OCI-LY3 (cell line): Measurements from ENCODE around the gene ABLIM3.

Experiments used
- H2AFZ ChIP-seq: fragments of 200-600, 300-600 bp; shearing (Covaris generic); 2 replicates; pipeline ENCODE4 v1.6.0; 2014; ENCODE audit warnings: antibody characterized with exemption, low read depth, low read length
- H3K27ac ChIP-seq: fragments of 200-600, 300-600 bp; sonication (generic); 2 replicates; pipeline ENCODE4 v1.5.1; 2014; ENCODE audit warnings: mild to moderate bottlenecking, low read length, moderate library complexity, mixed read lengths
- H3K27me3 ChIP-seq: fragments of 200-600, 300-600 bp; sonication (generic); 2 replicates; pipeline ENCODE4 v1.6.1; 2014; ENCODE audit warnings: low read depth, low read length, mixed read lengths
- H3K36me3 ChIP-seq: fragments of 200-600, 300-600 bp; sonication (generic); replicated peaks from 2 replicates; pipeline ENCODE3; 2014; ENCODE audit warnings: low read depth, low read length, mixed read lengths
- H3K4me1 ChIP-seq: fragments of 300-600, 200-600 bp; sonication (generic); 2 replicates; pipeline ENCODE4 v1.6.1; 2014; ENCODE audit warnings: low read length, mixed read lengths
- H3K4me2 ChIP-seq: fragments of 200-600, 300-600 bp; sonication (generic); 2 replicates; pipeline ENCODE4 v1.6.1; 2014; ENCODE audit warnings: low read length, mixed read lengths
- H3K4me3 ChIP-seq: fragments of 300-600, 200-600 bp; sonication (generic); 2 replicates; pipeline ENCODE4 v1.5.1; 2014; ENCODE audit warnings: antibody characterized with exemption, mild to moderate bottlenecking, low read length, moderate library complexity
- H3K79me2 ChIP-seq: fragments of 300-600, 200-600 bp; shearing (Covaris generic); 2 replicates; pipeline ENCODE4 v1.6.1; 2014; ENCODE audit warnings: mild to moderate bottlenecking, low read length, mixed read lengths
- H3K9ac ChIP-seq: fragments of 300-600, 200-600 bp; shearing (Covaris generic); 2 replicates; pipeline ENCODE4 v1.6.0; 2014; ENCODE audit warnings: mild to moderate bottlenecking, low read length, moderate library complexity
- H3K9me3 ChIP-seq: fragments of 200-600, 300-600 bp; shearing (Covaris generic); 2 replicates; pipeline ENCODE4 v1.6.1; 2014; ENCODE audit warnings: low read length, mixed read lengths; ENCODE audit not compliant: insufficient read depth
- H4K20me1 ChIP-seq: fragments of 200-600, 300-600 bp; sonication (generic); 2 replicates; pipeline ENCODE4 v1.6.1; 2016; ENCODE audit warnings: low read length, mixed read lengths; ENCODE audit not compliant: insufficient read depth
- EZH2phosphoT487 ChIP-seq: fragments of 200-600 bp; shearing (Covaris generic); IDR thresholded peaks from 2 replicates; pipeline ENCODE4 v1.6.1; 2018; ENCODE audit warnings: antibody characterized with exemption, mixed run types, low read depth
- TF ChIP-seq, protein P1 (sequence below): fragments of 200-600, 300-600 bp; sonication (generic); IDR thresholded peaks from 2 replicates; pipeline ENCODE4 v1.5.1; 2014; ENCODE audit warnings: antibody characterized with exemption, low read length, low read depth

Gene ABLIM3

DNA sequence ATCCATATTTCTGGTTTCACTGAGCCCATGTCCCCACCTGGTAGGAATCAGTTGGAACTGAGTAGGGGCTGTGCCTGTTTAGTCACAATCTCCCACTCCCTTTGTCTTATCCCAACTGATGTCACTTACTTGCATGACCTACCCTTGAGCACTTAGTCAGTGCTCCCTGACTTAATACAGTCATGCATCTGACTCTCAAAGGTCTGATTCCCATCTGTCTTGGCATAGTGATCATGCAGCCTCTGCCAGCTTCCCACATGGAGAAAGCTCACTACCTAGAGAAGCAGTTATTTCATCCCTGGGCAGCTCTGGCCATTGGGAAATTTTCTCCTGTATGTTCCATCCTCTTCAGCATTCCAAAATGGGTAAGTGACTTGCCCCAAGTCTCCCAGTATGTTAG lies 24.8 kb downstream of the ABLIM3 start:
- H3K9me3 ChIP-seq, result no peaks in the 10 kb centered on the region
- no peak overlapping the region for H3K4me2 ChIP-seq
- peaks cover 8% of the 10 kb centered on the region for H3K27me3 ChIP-seq
- no peaks in the 10 kb centered on the region for H4K20me1 ChIP-seq
- H3K79me2 ChIP-seq, result no peaks in the 10 kb centered on the region
- no peak overlapping the region for H3K27ac ChIP-seq
- H3K9ac ChIP-seq, result no peak overlapping the region
- H2AFZ ChIP-seq, result no peak overlapping the region
- peaks cover 10% of the 10 kb centered on the region for H3K4me1 ChIP-seq
- no peaks in the 10 kb centered on the region for H3K36me3 ChIP-seq
- no peak overlapping the region for H3K4me3 ChIP-seq
- TF ChIP-seq, protein P1, sequence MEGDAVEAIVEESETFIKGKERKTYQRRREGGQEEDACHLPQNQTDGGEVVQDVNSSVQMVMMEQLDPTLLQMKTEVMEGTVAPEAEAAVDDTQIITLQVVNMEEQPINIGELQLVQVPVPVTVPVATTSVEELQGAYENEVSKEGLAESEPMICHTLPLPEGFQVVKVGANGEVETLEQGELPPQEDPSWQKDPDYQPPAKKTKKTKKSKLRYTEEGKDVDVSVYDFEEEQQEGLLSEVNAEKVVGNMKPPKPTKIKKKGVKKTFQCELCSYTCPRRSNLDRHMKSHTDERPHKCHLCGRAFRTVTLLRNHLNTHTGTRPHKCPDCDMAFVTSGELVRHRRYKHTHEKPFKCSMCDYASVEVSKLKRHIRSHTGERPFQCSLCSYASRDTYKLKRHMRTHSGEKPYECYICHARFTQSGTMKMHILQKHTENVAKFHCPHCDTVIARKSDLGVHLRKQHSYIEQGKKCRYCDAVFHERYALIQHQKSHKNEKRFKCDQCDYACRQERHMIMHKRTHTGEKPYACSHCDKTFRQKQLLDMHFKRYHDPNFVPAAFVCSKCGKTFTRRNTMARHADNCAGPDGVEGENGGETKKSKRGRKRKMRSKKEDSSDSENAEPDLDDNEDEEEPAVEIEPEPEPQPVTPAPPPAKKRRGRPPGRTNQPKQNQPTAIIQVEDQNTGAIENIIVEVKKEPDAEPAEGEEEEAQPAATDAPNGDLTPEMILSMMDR, result no peak
- TF ChIP-seq EZH2phosphoT487, result no peak

DNA sequence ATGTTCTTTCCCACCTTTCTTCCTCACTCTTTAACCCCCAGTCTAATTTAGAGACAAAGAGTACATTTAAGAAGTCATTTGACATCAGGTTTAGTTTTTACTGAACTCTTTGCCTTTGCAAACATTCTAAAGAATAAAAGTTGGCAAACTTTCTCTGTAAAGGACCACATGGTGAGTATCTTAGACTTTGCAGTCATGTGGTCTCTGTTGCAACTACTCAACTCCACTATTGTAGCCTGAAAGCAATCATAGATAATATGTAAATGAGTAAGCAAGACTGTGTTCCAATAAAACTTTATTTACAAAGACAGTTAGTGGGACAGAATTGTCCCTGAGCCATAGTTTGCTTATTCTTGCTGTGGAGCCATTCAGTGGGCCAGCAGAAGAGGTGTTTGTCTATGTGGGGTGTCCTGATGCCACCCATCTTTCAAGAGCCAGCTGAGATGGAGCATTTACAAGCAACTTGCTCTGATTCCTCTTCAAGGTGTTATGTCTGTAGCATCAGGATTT lies 25.4 kb downstream of the ABLIM3 start:
- TF ChIP-seq, protein P1, result no peak
- no peak for TF ChIP-seq EZH2phosphoT487
- Histone ChIP-seq H4K20me1 (no peaks in the 10 kb centered on the region), H3K4me1 (peaks cover 10% of the 10 kb centered on the region), H3K36me3 (no peaks in the 10 kb centered on the region), H3K9ac (no peak overlapping the region), H3K79me2 (no peaks in the 10 kb centered on the region), H2AFZ (no peak overlapping the region), H3K27ac (no peak overlapping the region), H3K27me3 (peaks cover 8% of the 10 kb centered on the region), H3K4me3 (no peak overlapping the region), H3K4me2 (no peak overlapping the region), H3K9me3 (no peaks in the 10 kb centered on the region)

DNA sequence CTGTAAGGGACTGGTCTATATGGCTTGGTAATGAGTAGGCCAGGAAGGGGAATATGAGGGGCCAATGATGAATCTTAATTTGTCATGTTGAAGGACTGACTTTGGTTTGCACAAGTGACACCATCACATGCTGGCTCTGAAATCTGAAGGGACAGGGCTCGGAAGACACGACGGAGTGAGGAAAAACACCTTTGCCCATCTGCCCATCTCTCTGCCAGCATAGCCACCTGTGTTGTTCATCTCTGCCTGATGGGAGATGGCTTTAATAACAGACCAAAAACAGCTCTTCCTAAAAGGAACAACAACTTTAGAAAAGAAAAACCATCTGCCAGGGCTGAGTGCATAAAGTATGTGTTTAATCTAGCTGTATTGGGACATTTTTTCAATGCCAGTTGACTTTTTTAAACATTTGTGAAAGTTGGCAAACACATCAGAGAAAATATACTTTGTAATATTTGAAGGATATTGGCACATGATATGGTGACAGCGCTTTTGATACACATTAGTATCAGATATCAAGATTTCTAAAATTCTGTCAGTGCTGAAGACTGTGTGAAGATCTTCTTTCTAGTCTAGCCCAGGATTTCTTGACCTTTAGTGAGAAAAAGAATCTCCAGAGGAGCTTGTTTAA lies 27.1 kb downstream of the ABLIM3 start:
- no peak overlapping the region for H3K9ac ChIP-seq
- no peaks in the 10 kb centered on the region for H3K36me3 ChIP-seq
- H3K9me3 ChIP-seq, result no peaks in the 10 kb centered on the region
- H3K4me1 ChIP-seq, result no peaks in the 10 kb centered on the region
- no peaks in the 10 kb centered on the region for H3K79me2 ChIP-seq
- TF ChIP-seq EZH2phosphoT487, result no peak
- TF ChIP-seq, protein P1, result no peak
- no peak overlapping the region for H3K4me2 ChIP-seq
- H4K20me1 ChIP-seq, result no peaks in the 10 kb centered on the region
- peaks cover 8% of the 10 kb centered on the region; the same call in 1 of the 2 replicates for H3K27me3 ChIP-seq
- no peak overlapping the region for H3K4me3 ChIP-seq
- H3K27ac ChIP-seq, result no peak overlapping the region
- H2AFZ ChIP-seq, result no peak overlapping the region

DNA sequence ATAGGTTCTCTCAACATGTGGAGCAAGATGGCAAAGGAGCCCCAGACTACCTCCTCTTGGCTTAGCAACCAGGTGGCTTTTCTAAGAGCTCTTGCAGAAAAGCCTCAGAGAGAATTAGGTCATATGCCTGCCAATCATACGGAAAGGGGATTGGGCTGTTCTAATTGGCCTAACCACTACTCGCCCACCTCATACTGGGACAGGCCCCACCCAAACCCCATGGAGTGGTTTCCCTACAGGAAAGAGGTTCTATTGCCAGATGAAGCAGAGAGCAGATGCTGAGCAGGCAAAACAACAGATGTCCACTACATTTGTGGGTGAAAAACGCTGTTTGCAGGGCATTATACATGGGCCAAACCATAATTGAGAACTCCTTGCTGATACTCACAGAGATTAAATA lies 29.0 kb downstream of the ABLIM3 start:
- Histone ChIP-seq H2AFZ (no peak overlapping the region), H3K4me1 (no peaks in the 10 kb centered on the region), H3K36me3 (no peaks in the 10 kb centered on the region), H3K4me2 (no peak overlapping the region), H3K9me3 (no peaks in the 10 kb centered on the region), H3K27me3 (peaks cover 8% of the 10 kb centered on the region; the same call in 1 of the 2 replicates), H3K79me2 (no peaks in the 10 kb centered on the region), H3K4me3 (no peak overlapping the region), H4K20me1 (no peaks in the 10 kb centered on the region), H3K27ac (no peak overlapping the region), H3K9ac (no peak overlapping the region)
- no peak for TF ChIP-seq EZH2phosphoT487
- TF ChIP-seq, protein P1, result no peak
